HepG2 (cell line): ENCODE results near the gene PRDM7. TPM values are rescaled to one million over a fixed set of nuclear protein-coding genes. Genes with fewer than 3 reads are reported as not detected.

Experiments
- ARID4A ChIP-seq: sonication (generic); formaldehyde crosslinking; IDR thresholded peaks from 2 replicates; pipeline ENCODE4 v1.5.0; 2020; ENCODE audit warnings: mild to moderate bottlenecking, missing genetic modification reagents, borderline replicate concordance
- ARNT2 ChIP-seq: sonication (generic); formaldehyde crosslinking; IDR thresholded peaks from 2 replicates; pipeline ENCODE4 v1.8.0; 2022; ENCODE audit warnings: mild to moderate bottlenecking, low read depth, missing genetic modification reagents, moderate library complexity
- BCL6 ChIP-seq: IDR thresholded peaks from 2 replicates; pipeline ENCODE4 v1.6.1; 2016; ENCODE audit warnings: missing genetic modification reagents, missing compliant biosample characterization
- CHD2 ChIP-seq: IDR thresholded peaks from 2 replicates; pipeline ENCODE4 v1.6.1; 2011; ENCODE audit warnings: low read depth, low read length, improper control_type of control experiment
- GFI1 ChIP-seq: sonication (generic); formaldehyde crosslinking; IDR thresholded peaks from 2 replicates; pipeline ENCODE4 v1.5.0; 2020; ENCODE audit warnings: missing genetic modification reagents, mild to moderate bottlenecking, borderline replicate concordance
- GZF1 ChIP-seq: sonication (generic); formaldehyde crosslinking; IDR thresholded peaks from 2 replicates; pipeline ENCODE4 v1.5.1; 2020; ENCODE audit warnings: mild to moderate bottlenecking, missing genetic modification reagents
- KDM5A ChIP-seq: fragments of 200-600 bp; sonication (generic); IDR thresholded peaks from 2 replicates; pipeline ENCODE4 v1.7.0; 2018; ENCODE audit warnings: antibody characterized with exemption, mild to moderate bottlenecking, low read length, borderline replicate concordance
- KDM5B ChIP-seq: sonication (generic); formaldehyde crosslinking; IDR thresholded peaks from 2 replicates; pipeline ENCODE4 v1.4.0; 2020; ENCODE audit warnings: missing genetic modification reagents, mild to moderate bottlenecking, borderline replicate concordance
- MAZ ChIP-seq, 2 experiments: sonication (generic) in 1 of 2; formaldehyde crosslinking in 1 of 2; IDR thresholded peaks; 2 replicates each; pipeline versions ENCODE4 v1.5.0 to v1.6.1; 2012 to 2020; ENCODE audit warnings: low read depth in 2 of 2, mild to moderate bottlenecking in 2 of 2, borderline replicate concordance in 1 of 2, improper control_type of control experiment in 1 of 2, low read length in 1 of 2, missing genetic modification reagents in 1 of 2, moderate library complexity in 1 of 2
- MXD3 ChIP-seq: IDR thresholded peaks from 2 replicates; pipeline ENCODE4 v1.6.1; 2016; ENCODE audit warnings: mild to moderate bottlenecking, missing biosample characterization, missing genetic modification reagents
- NCOR1 ChIP-seq: fragments of 200-600 bp; sonication (generic); IDR thresholded peaks from 2 replicates; pipeline ENCODE4 v1.7.0; 2017; ENCODE audit warnings: antibody characterized with exemption, low read length, borderline replicate concordance
- NFATC3 ChIP-seq: sonication (generic); formaldehyde crosslinking; IDR thresholded peaks from 2 replicates; pipeline ENCODE4 v1.5.1; 2020; ENCODE audit warnings: mild to moderate bottlenecking, missing genetic modification reagents
- POLR2G ChIP-seq: fragments of 200-400 bp; formaldehyde crosslinking; IDR thresholded peaks from 2 replicates; pipeline ENCODE4 v1.6.1; 2018; ENCODE audit warnings: mild to moderate bottlenecking, low read depth, low read length, moderate library complexity
- REXO4 ChIP-seq: sonication (generic); formaldehyde crosslinking; IDR thresholded peaks from 2 replicates; pipeline ENCODE4 v1.8.0; 2022; ENCODE audit warnings: missing genetic modification reagents, mild to moderate bottlenecking, borderline replicate concordance
- SIN3B ChIP-seq: fragments of 150-350 bp; IDR thresholded peaks from 2 replicates; pipeline ENCODE4 v1.6.1; 2014; ENCODE audit warnings: low read length
- SMAD3 ChIP-seq: sonication (generic); formaldehyde crosslinking; IDR thresholded peaks from 2 replicates; pipeline ENCODE4 v1.4.0; 2020; ENCODE audit warnings: missing genetic modification reagents
- YEATS4 ChIP-seq: sonication (generic); formaldehyde crosslinking; IDR thresholded peaks from 2 replicates; pipeline ENCODE4 v1.4.0; 2020; ENCODE audit warnings: missing genetic modification reagents, borderline replicate concordance
- ZFP82 ChIP-seq: sonication (generic); formaldehyde crosslinking; IDR thresholded peaks from 2 replicates; pipeline ENCODE4 v1.5.1; 2020; ENCODE audit warnings: mild to moderate bottlenecking, missing genetic modification reagents, borderline replicate concordance
- ZNF513 ChIP-seq: sonication (generic); formaldehyde crosslinking; conservative IDR thresholded peaks from 2 replicates; pipeline ENCODE4 v1.5.0; 2020; ENCODE audit warnings: missing genetic modification reagents
- ZNF781 ChIP-seq: sonication (generic); formaldehyde crosslinking; IDR thresholded peaks from 2 replicates; pipeline ENCODE4 v1.5.1; 2020; ENCODE audit warnings: borderline replicate concordance, mild to moderate bottlenecking, missing genetic modification reagents; ENCODE audit errors: not compliant biosample characterization
- ZNF891 ChIP-seq: sonication (generic); formaldehyde crosslinking; IDR thresholded peaks from 2 replicates; pipeline ENCODE4 v1.5.0; 2020; ENCODE audit warnings: mild to moderate bottlenecking, missing genetic modification reagents
- ZSCAN31 ChIP-seq: sonication (generic); formaldehyde crosslinking; IDR thresholded peaks from 2 replicates; pipeline ENCODE4 v1.5.0; 2020; ENCODE audit warnings: low read depth, mild to moderate bottlenecking, missing genetic modification reagents
- polyA plus RNA-seq, 8 experiments: library from polyadenylated mRNA; depleted of rRNA in 3 of 8; stranded (reverse) in 7 of 8; unstranded in 1 of 8; fragments of >200 nt; fragmentation: Illumina TruSeq in 4 of 8; extraction: Trizol in 4 of 8; gene quantifications; 2 replicates each; pipeline versions ENCODE4 v1.2.1 to v1.2.3, GENCODE V29; 2011 to 2016; ENCODE audit warnings: low read depth in 4 of 8, missing spikeins in 1 of 8, mixed read lengths in 1 of 8; ENCODE audit not compliant: insufficient read depth in 1 of 8
- total RNA-seq, 5 experiments: library from RNA; depleted of rRNA; stranded (reverse); fragments of >200 nt; fragmentation: Illumina TruSeq; extraction: Trizol; gene quantifications; 2 replicates each; pipeline ENCODE4 v1.2.3, GENCODE V29; 2016; ENCODE audit warnings: low read depth in 1 of 5

Gene PRDM7
- total and polyA plus RNA-seq, 2 of the 13 experiments (the other 11 are each of a cell fraction or from before 2014, with no cell fraction given) = not detected

GRCh38 chr16:90019543-90020259, 57.4 kb downstream of the PRDM7 start (continued):
- TF ChIP-seq KDM5B = no peak
- peak; percentile 64 for TF ChIP-seq ZNF781
- TF ChIP-seq NFATC3 (CRISPR knock-in tag) = no peak
- peak; percentile 44 for TF ChIP-seq YEATS4 (CRISPR knock-in tag)
- peak; percentile 71; the same call in 1 of the 2 replicates for TF ChIP-seq ZFP82
- 0 out of 2 replicates have a peak, but pooled peaks have one; percentile 16 for TF ChIP-seq POLR2G
- no peak for TF ChIP-seq GZF1 (CRISPR knock-in tag)
- no peak for TF ChIP-seq ZNF891
- TF ChIP-seq ZSCAN31 (CRISPR knock-in tag) = 0 out of 2 replicates have a peak, but pooled peaks have one; percentile 2
- peak; percentile 53 for TF ChIP-seq MAZ (IDR thresholded peaks at IDR 0.05; ENCODE audit: borderline replicate concordance, low read depth, low read length)
- peak; percentile 73 for TF ChIP-seq MAZ (CRISPR knock-in tag; IDR thresholded peaks at IDR 0.05; ENCODE audit: low read depth)
- TF ChIP-seq NCOR1 = peak; percentile 4; the same call in 1 of the 2 replicates
- TF ChIP-seq ARID4A (CRISPR knock-in tag) = no peak
- no peak for TF ChIP-seq SMAD3 (CRISPR knock-in tag)
- no peak for TF ChIP-seq BCL6 (CRISPR knock-in tag)
- TF ChIP-seq CHD2 = peak; percentile 19; the same call in 1 of the 2 replicates
- no peak for TF ChIP-seq ZNF513 (CRISPR knock-in tag)
- TF ChIP-seq REXO4 (CRISPR knock-in tag) = no peak
- no peak for TF ChIP-seq MXD3 (CRISPR knock-in tag)
- no peak for TF ChIP-seq SIN3B
- no peak for TF ChIP-seq ARNT2 (CRISPR knock-in tag)
- TF ChIP-seq KDM5A = peak; percentile 14
- TF ChIP-seq GFI1 (CRISPR knock-in tag) = no peak
